Dedifferentiated amniotic fluid mesenchymal stem cell (primary cell): ENCODE measurements around the gene GUCY1B1.

Source experiments
- DNase-seq: peaks from one replicate; pipeline ENCODE4 v3.0.0-alpha.2; 2016; ENCODE audit errors: extremely low spot score

GUCY1B1 gene

GRCh38 chr4:155799116-155799793 lies 40.4 kb downstream of the GUCY1B1 start:
- no peak for DNase-seq

GRCh38 chr4:155799794-155800123 lies 40.9 kb downstream of the GUCY1B1 start:
- DNase-seq, result no peak

- no peak for DNase-seq
Observed at GRCh38 chr4:155800685-155801343, 42.0 kb downstream of the GUCY1B1 start.

- DNase-seq, result no peak
Observed at GRCh38 chr4:155802190-155802959, 43.6 kb downstream of the GUCY1B1 start.

- no peak for DNase-seq
Observed at GRCh38 chr4:155805016-155805415, 46.2 kb downstream of the GUCY1B1 start.

GRCh38 chr4:155807021-155807420 lies 48.2 kb downstream of the GUCY1B1 start:
- DNase-seq, result peak; percentile 74

- DNase-seq, result peak; percentile 82
Observed at GRCh38 chr4:155809835-155810234, 51.0 kb downstream of the GUCY1B1 start.

GRCh38 chr4:155811083-155811482 lies 52.3 kb downstream of the GUCY1B1 start:
- DNase-seq, result no peak

- peak; percentile 32 for DNase-seq
Observed at GRCh38 chr4:155818639-155819038, 59.8 kb downstream of the GUCY1B1 start.

- peak; percentile 21 for DNase-seq
Observed at GRCh38 chr4:155819066-155819465, 60.2 kb downstream of the GUCY1B1 start.

GRCh38 chr4:155820887-155821518 lies 62.2 kb downstream of the GUCY1B1 start:
- no peak for DNase-seq

GRCh38 chr4:155822572-155822971 lies 63.8 kb downstream of the GUCY1B1 start:
- no peak for DNase-seq

GRCh38 chr4:155828628-155829027 lies 69.8 kb downstream of the GUCY1B1 start:
- peak; percentile 78 for DNase-seq

GRCh38 chr4:155832664-155833063 lies 73.8 kb downstream of the GUCY1B1 start:
- no peak for DNase-seq

GRCh38 chr4:155837203-155837796 lies 78.5 kb downstream of the GUCY1B1 start:
- no peak for DNase-seq

GRCh38 chr4:155842080-155842479 lies 83.3 kb downstream of the GUCY1B1 start:
- DNase-seq, result no peak

- no peak for DNase-seq
Observed at GRCh38 chr4:155846929-155847328, 88.1 kb downstream of the GUCY1B1 start.

GRCh38 chr4:155849042-155849441 lies 90.2 kb downstream of the GUCY1B1 start:
- no peak for DNase-seq

- no peak for DNase-seq
Observed at GRCh38 chr4:155853189-155853588, 94.4 kb downstream of the GUCY1B1 start.

GRCh38 chr4:155854582-155855226 lies 95.9 kb downstream of the GUCY1B1 start:
- DNase-seq, result peak; percentile 55

GRCh38 chr4:155855897-155856296 lies 97.1 kb downstream of the GUCY1B1 start:
- no peak for DNase-seq
